Measurements from ENCODE around the gene KCNIP4.

DNA sequence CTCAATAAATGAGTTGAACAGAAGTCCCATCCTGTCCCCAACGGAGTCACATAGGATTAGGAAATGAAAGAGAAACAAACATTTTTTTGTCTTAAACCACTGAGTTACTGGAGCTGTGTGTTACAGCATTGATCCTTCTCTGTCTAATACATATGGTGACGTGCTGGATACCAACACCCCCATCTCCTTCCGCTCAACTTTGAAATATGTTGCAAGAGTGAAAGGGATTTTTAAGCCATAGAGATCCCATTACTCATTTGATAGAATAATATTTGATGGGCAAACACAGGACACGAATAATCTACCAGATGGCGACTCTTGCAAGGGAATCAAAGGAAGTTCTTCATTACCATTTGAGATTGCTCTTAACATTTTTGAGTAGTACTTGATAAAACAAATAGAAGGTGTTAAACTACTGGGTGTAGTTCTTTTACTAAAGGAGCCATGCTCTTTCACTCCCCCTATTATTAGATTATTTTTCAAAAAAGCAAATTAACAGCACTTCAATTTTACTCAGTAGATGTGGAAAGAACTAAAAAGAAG, 1107.9 kb downstream of the KCNIP4 start:
- TF ChIP-seq, protein P1, sequence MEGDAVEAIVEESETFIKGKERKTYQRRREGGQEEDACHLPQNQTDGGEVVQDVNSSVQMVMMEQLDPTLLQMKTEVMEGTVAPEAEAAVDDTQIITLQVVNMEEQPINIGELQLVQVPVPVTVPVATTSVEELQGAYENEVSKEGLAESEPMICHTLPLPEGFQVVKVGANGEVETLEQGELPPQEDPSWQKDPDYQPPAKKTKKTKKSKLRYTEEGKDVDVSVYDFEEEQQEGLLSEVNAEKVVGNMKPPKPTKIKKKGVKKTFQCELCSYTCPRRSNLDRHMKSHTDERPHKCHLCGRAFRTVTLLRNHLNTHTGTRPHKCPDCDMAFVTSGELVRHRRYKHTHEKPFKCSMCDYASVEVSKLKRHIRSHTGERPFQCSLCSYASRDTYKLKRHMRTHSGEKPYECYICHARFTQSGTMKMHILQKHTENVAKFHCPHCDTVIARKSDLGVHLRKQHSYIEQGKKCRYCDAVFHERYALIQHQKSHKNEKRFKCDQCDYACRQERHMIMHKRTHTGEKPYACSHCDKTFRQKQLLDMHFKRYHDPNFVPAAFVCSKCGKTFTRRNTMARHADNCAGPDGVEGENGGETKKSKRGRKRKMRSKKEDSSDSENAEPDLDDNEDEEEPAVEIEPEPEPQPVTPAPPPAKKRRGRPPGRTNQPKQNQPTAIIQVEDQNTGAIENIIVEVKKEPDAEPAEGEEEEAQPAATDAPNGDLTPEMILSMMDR (IDR thresholded peaks at IDR 0.05): no peak
- TF ChIP-seq POLR2AphosphoS5 (IDR thresholded peaks at IDR 0.05) (no peak), POLR2A (IDR thresholded peaks at IDR 0.05) (no peak)
